ENCODE data around the gene KCNMA1. TPM values are rescaled to one million over a fixed set of nuclear protein-coding genes. Genes with fewer than 3 reads are reported as not detected.

Gene KCNMA1
- total RNA-seq, 1 experiment from 2014 or later, result 0.45 TPM

DNA sequence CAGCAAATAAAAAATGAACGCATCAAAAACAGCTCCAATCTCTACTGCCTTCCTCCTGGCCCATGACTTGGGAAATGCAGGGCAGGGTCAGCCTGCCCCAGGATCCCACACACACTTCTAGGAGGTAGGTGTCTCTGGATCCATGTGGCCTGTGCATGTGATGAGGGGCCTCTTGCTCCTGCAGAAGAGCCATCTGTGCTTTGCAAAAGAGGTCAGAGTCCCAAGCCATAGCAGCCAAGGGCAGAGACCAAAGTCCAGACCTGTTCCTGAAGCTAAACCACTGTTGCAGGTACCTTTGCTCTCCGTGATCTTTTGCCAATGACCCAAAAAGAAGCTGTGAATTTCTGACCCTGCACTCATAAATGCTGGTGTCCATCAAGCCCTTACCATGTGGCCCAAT lies 57.1 kb downstream of the KCNMA1 start:
- no peak overlapping the region for H3K27ac Mint-ChIP-seq (ENCODE audit: unreplicated experiment)
- no peak for DNase-seq
- no peaks in the 10 kb centered on the region for H3K9me3 Mint-ChIP-seq (ENCODE audit: low read depth, unreplicated experiment)
- no peaks in the 10 kb centered on the region for H3K36me3 Mint-ChIP-seq (ENCODE audit: insufficient read depth, unreplicated experiment)
- no TSS peak for BruUV-seq (replicated peaks)
- intact Hi-C loops (cut with micrococcal nuclease; ENCODE audit: unreplicated experiment), result no loop called here
- peaks cover 33% of the 10 kb centered on the region for H3K27me3 Mint-ChIP-seq (ENCODE audit: unreplicated experiment)
- H3K4me3 Mint-ChIP-seq (ENCODE audit: low read depth, unreplicated experiment), result no peak overlapping the region
- H3K4me1 Mint-ChIP-seq (ENCODE audit: low read depth, unreplicated experiment), result peaks cover 14% of the 10 kb centered on the region
- no peak for TF ChIP-seq CTCF (IDR thresholded peaks at IDR 0.05; ENCODE audit: unreplicated experiment)
- CTCF ChIA-PET, result interaction anchor here (0.7 kb wide), 1 partner anchor 166 kb away, joined by 3 read pairs; no protein-coding TSS in a partner anchor

DNA sequence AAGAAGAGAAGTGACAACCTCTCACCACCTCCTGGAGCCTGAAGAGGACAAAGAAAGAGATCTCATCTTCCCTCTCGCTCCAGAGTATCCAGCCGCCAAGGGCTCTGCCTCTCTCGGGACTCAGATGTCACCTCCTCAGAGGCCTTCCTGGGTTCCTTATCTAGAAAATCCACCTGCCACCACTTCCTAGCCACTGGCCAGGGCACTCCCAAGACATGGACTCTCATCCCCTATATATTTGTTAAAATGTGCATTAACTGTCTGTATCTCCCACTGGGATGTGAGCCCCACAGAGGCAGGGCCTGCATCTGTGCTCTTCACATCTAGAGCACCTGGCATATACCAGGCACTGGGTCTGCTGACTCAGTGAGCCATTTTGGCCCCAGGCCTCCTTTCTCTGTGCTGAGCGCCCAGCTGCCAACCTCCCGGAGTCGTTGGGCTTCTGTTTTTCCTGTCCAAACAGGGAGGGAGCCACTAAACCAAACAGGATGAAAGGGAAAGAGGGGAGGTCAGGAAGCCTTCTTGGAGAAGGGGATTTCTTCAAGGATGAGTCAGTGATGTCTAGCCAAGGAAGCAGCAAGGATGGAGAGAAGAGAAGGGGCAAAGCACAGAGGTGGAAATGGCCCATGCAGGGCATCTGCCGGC lies 58.9 kb downstream of the KCNMA1 start:
- TF ChIP-seq CTCF (IDR thresholded peaks at IDR 0.05; ENCODE audit: unreplicated experiment), result no peak
- DNase-seq, result no peak
- peaks cover 33% of the 10 kb centered on the region for H3K27me3 Mint-ChIP-seq (ENCODE audit: unreplicated experiment)
- H3K4me3 Mint-ChIP-seq (ENCODE audit: low read depth, unreplicated experiment), result no peak overlapping the region
- intact Hi-C loops (cut with micrococcal nuclease; ENCODE audit: unreplicated experiment), result no loop called here
- H3K4me1 Mint-ChIP-seq (ENCODE audit: low read depth, unreplicated experiment), result peaks cover 14% of the 10 kb centered on the region
- H3K9me3 Mint-ChIP-seq (ENCODE audit: low read depth, unreplicated experiment), result no peaks in the 10 kb centered on the region
- no TSS peak for BruUV-seq (replicated peaks)
- H3K36me3 Mint-ChIP-seq (ENCODE audit: insufficient read depth, unreplicated experiment), result no peaks in the 10 kb centered on the region
- CTCF ChIA-PET, result no interaction called here
- no peak overlapping the region for H3K27ac Mint-ChIP-seq (ENCODE audit: unreplicated experiment)

GRCh38 chr10:77577666-77578229 lies 59.9 kb downstream of the KCNMA1 start:
- no peaks in the 10 kb centered on the region for H3K9me3 Mint-ChIP-seq (ENCODE audit: low read depth, unreplicated experiment)
- no peak for TF ChIP-seq CTCF (IDR thresholded peaks at IDR 0.05; ENCODE audit: unreplicated experiment)
- H3K27me3 Mint-ChIP-seq (ENCODE audit: unreplicated experiment), result peaks cover 33% of the 10 kb centered on the region
- CTCF ChIA-PET, result no interaction called here
- no TSS peak for BruUV-seq (replicated peaks)
- H3K4me3 Mint-ChIP-seq (ENCODE audit: low read depth, unreplicated experiment), result no peak overlapping the region
- no peak for DNase-seq
- H3K4me1 Mint-ChIP-seq (ENCODE audit: low read depth, unreplicated experiment), result peaks cover 4% of the 10 kb centered on the region
- no peaks in the 10 kb centered on the region for H3K36me3 Mint-ChIP-seq (ENCODE audit: insufficient read depth, unreplicated experiment)
- intact Hi-C loops (cut with micrococcal nuclease; ENCODE audit: unreplicated experiment), result no loop called here
- no peak overlapping the region for H3K27ac Mint-ChIP-seq (ENCODE audit: unreplicated experiment)

GRCh38 chr10:77576444-77577032 lies 61.1 kb downstream of the KCNMA1 start:
- CTCF ChIA-PET, result no interaction called here
- Mint-ChIP-seq H3K27me3 (ENCODE audit: unreplicated experiment) (peaks cover 33% of the 10 kb centered on the region), H3K4me1 (ENCODE audit: low read depth, unreplicated experiment) (no peaks in the 10 kb centered on the region), H3K9me3 (ENCODE audit: low read depth, unreplicated experiment) (no peaks in the 10 kb centered on the region), H3K36me3 (ENCODE audit: insufficient read depth, unreplicated experiment) (no peaks in the 10 kb centered on the region), H3K4me3 (ENCODE audit: low read depth, unreplicated experiment) (no peak overlapping the region), H3K27ac (ENCODE audit: unreplicated experiment) (no peak overlapping the region)
- no TSS peak for BruUV-seq (replicated peaks)
- no peak for DNase-seq
- no peak for TF ChIP-seq CTCF (IDR thresholded peaks at IDR 0.05; ENCODE audit: unreplicated experiment)
- intact Hi-C loops (cut with micrococcal nuclease; ENCODE audit: unreplicated experiment), result no loop called here
